NB4 (cell line): ENCODE data around the gene ACO1.

ENCODE experiments used
- CTCF ChIP-seq: IDR thresholded peaks from one replicate; pipeline ENCODE4 v1.5.1; 2012; ENCODE audit warnings: low read depth, low read length
- MAX ChIP-seq: IDR thresholded peaks from 2 replicates; pipeline ENCODE4 v1.6.1; 2011; ENCODE audit warnings: low read depth, low read length
- MYC ChIP-seq: IDR thresholded peaks from 2 replicates; pipeline ENCODE4 v1.6.1; 2011; ENCODE audit warnings: low read depth, low read length
- POLR2A ChIP-seq: IDR thresholded peaks from 2 replicates; pipeline ENCODE4 v1.6.1; 2011; ENCODE audit warnings: mild to moderate bottlenecking; ENCODE audit not compliant: insufficient read length; ENCODE audit errors: extremely low read depth

- TF ChIP-seq CTCF = peak; percentile 97
- peak; percentile 87 for TF ChIP-seq MAX
- no peak for TF ChIP-seq POLR2A
- peak; percentile 75 for TF ChIP-seq MYC
Measured at GRCh38 chr9:32378993-32379729, 5.3 kb upstream of the ACO1 start.
